Measurements from ENCODE around the gene MLPH. TPM values are rescaled to one million over a fixed set of nuclear protein-coding genes. Genes with fewer than 3 reads are reported as not detected.
A peak's percentile ranks its signal among the peaks of the same experiment; 100 is the strongest.

Gene MLPH
- total and polyA plus RNA-seq, 2 of the 13 experiments (the other 11 are each of a cell fraction or from before 2014, with no cell fraction given): 0.12 TPM; not detected in 1

DNA sequence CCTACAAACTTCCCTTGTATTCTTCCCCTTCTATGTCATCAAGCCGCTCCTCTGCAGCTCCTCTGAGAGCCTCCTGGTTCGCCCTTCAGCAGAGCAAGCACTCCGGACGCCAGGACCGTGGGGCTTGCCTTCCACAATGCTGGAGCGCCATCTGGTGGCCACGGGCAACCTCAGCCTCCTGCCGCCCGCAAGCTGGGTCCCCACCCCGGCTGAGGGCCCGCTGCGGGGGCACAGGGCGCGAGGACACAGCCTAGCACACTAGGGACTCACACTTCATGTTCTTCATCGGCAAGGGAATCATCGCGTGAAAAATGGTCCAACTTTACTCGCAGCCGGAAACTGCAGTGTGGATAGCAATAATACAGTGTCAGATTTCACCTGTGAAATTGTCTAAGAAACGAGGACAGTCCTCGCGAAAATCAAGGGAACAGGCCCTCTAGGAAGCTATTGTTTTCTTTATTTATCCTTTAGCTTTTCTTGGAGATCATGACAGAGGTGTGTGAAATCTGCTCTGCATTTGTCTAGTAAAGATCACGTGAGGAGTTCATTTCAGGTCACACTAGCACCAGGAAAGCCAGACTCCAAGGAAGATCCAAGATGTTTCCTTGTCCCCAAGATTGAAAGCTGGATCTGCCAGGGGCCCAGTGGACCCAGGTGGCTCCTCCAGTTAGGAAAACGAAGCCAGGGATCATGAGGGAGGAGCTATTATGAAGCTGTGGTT is 85.1 kb downstream of the MLPH start (continued):
- TF ChIP-seq NFATC3 (CRISPR knock-in tag; IDR thresholded peaks at IDR 0.05) (no peak), HOXA3 (CRISPR knock-in tag; IDR thresholded peaks at IDR 0.05) (peak; percentile 40; the same call in 1 of the 2 replicates), KDM3A (CRISPR knock-in tag; IDR thresholded peaks at IDR 0.05; ENCODE audit: low read depth) (peak; percentile 97; the same call in 1 of the 2 replicates), FOXA1 (IDR thresholded peaks at IDR 0.05) (no peak), FOXA1 (CRISPR knock-in tag; IDR thresholded peaks at IDR 0.05) (peak; percentile 59), TBP (CRISPR knock-in tag; IDR thresholded peaks at IDR 0.05) (0 out of 2 replicates have a peak, but pooled peaks have one; percentile 71), GABPB1 (CRISPR knock-in tag; IDR thresholded peaks at IDR 0.05) (peak; percentile 75), ZNF629 (CRISPR knock-in tag; conservative IDR thresholded peaks at IDR 0.05) (peak; percentile 33; the same call in 1 of the 2 replicates)
- TF ChIP-seq, protein P1, sequence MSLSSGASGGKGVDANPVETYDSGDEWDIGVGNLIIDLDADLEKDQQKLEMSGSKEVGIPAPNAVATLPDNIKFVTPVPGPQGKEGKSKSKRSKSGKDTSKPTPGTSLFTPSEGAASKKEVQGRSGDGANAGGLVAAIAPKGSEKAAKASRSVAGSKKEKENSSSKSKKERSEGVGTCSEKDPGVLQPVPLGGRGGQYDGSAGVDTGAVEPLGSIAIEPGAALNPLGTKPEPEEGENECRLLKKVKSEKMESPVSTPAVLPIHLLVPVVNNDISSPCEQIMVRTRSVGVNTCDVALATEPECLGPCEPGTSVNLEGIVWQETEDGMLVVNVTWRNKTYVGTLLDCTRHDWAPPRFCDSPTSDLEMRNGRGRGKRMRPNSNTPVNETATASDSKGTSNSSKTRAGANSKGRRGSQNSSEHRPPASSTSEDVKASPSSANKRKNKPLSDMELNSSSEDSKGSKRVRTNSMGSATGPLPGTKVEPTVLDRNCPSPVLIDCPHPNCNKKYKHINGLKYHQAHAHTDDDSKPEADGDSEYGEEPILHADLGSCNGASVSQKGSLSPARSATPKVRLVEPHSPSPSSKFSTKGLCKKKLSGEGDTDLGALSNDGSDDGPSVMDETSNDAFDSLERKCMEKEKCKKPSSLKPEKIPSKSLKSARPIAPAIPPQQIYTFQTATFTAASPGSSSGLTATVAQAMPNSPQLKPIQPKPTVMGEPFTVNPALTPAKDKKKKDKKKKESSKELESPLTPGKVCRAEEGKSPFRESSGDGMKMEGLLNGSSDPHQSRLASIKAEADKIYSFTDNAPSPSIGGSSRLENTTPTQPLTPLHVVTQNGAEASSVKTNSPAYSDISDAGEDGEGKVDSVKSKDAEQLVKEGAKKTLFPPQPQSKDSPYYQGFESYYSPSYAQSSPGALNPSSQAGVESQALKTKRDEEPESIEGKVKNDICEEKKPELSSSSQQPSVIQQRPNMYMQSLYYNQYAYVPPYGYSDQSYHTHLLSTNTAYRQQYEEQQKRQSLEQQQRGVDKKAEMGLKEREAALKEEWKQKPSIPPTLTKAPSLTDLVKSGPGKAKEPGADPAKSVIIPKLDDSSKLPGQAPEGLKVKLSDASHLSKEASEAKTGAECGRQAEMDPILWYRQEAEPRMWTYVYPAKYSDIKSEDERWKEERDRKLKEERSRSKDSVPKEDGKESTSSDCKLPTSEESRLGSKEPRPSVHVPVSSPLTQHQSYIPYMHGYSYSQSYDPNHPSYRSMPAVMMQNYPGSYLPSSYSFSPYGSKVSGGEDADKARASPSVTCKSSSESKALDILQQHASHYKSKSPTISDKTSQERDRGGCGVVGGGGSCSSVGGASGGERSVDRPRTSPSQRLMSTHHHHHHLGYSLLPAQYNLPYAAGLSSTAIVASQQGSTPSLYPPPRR (CRISPR knock-in tag; IDR thresholded peaks at IDR 0.05; ENCODE audit: borderline replicate concordance): no peak
- TF ChIP-seq, protein P2, sequence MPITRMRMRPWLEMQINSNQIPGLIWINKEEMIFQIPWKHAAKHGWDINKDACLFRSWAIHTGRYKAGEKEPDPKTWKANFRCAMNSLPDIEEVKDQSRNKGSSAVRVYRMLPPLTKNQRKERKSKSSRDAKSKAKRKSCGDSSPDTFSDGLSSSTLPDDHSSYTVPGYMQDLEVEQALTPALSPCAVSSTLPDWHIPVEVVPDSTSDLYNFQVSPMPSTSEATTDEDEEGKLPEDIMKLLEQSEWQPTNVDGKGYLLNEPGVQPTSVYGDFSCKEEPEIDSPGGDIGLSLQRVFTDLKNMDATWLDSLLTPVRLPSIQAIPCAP (CRISPR knock-in tag; IDR thresholded peaks at IDR 0.05; ENCODE audit: low read depth): no peak
- TF ChIP-seq, protein P3, sequence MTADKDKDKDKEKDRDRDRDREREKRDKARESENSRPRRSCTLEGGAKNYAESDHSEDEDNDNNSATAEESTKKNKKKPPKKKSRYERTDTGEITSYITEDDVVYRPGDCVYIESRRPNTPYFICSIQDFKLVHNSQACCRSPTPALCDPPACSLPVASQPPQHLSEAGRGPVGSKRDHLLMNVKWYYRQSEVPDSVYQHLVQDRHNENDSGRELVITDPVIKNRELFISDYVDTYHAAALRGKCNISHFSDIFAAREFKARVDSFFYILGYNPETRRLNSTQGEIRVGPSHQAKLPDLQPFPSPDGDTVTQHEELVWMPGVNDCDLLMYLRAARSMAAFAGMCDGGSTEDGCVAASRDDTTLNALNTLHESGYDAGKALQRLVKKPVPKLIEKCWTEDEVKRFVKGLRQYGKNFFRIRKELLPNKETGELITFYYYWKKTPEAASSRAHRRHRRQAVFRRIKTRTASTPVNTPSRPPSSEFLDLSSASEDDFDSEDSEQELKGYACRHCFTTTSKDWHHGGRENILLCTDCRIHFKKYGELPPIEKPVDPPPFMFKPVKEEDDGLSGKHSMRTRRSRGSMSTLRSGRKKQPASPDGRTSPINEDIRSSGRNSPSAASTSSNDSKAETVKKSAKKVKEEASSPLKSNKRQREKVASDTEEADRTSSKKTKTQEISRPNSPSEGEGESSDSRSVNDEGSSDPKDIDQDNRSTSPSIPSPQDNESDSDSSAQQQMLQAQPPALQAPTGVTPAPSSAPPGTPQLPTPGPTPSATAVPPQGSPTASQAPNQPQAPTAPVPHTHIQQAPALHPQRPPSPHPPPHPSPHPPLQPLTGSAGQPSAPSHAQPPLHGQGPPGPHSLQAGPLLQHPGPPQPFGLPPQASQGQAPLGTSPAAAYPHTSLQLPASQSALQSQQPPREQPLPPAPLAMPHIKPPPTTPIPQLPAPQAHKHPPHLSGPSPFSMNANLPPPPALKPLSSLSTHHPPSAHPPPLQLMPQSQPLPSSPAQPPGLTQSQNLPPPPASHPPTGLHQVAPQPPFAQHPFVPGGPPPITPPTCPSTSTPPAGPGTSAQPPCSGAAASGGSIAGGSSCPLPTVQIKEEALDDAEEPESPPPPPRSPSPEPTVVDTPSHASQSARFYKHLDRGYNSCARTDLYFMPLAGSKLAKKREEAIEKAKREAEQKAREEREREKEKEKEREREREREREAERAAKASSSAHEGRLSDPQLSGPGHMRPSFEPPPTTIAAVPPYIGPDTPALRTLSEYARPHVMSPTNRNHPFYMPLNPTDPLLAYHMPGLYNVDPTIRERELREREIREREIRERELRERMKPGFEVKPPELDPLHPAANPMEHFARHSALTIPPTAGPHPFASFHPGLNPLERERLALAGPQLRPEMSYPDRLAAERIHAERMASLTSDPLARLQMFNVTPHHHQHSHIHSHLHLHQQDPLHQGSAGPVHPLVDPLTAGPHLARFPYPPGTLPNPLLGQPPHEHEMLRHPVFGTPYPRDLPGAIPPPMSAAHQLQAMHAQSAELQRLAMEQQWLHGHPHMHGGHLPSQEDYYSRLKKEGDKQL (CRISPR knock-in tag; IDR thresholded peaks at IDR 0.05; ENCODE audit: low read depth): no peak
- TF ChIP-seq, protein P4, sequence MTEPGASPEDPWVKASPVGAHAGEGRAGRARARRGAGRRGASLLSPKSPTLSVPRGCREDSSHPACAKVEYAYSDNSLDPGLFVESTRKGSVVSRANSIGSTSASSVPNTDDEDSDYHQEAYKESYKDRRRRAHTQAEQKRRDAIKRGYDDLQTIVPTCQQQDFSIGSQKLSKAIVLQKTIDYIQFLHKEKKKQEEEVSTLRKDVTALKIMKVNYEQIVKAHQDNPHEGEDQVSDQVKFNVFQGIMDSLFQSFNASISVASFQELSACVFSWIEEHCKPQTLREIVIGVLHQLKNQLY (CRISPR knock-in tag; IDR thresholded peaks at IDR 0.05): peak; percentile 55; the same call in 1 of the 2 replicates
- TF ChIP-seq, protein P5, sequence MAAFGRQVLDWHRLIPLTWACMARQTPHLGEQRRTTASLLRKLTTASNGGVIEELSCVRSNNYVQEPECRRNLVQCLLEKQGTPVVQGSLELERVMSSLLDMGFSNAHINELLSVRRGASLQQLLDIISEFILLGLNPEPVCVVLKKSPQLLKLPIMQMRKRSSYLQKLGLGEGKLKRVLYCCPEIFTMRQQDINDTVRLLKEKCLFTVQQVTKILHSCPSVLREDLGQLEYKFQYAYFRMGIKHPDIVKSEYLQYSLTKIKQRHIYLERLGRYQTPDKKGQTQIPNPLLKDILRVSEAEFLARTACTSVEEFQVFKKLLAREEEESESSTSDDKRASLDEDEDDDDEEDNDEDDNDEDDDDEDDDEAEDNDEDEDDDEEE (CRISPR knock-in tag; IDR thresholded peaks at IDR 0.05): no peak
- TF ChIP-seq, protein P6, sequence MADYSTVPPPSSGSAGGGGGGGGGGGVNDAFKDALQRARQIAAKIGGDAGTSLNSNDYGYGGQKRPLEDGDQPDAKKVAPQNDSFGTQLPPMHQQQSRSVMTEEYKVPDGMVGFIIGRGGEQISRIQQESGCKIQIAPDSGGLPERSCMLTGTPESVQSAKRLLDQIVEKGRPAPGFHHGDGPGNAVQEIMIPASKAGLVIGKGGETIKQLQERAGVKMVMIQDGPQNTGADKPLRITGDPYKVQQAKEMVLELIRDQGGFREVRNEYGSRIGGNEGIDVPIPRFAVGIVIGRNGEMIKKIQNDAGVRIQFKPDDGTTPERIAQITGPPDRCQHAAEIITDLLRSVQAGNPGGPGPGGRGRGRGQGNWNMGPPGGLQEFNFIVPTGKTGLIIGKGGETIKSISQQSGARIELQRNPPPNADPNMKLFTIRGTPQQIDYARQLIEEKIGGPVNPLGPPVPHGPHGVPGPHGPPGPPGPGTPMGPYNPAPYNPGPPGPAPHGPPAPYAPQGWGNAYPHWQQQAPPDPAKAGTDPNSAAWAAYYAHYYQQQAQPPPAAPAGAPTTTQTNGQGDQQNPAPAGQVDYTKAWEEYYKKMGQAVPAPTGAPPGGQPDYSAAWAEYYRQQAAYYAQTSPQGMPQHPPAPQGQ (CRISPR knock-in tag; IDR thresholded peaks at IDR 0.05; ENCODE audit: borderline replicate concordance): no peak
